ENCODE measurements around the gene KIAA0586. TPM values are rescaled to one million over a fixed set of nuclear protein-coding genes. Genes with fewer than 3 reads are reported as not detected.
A peak's percentile ranks its signal among the peaks of the same experiment; 100 is the strongest.

The KIAA0586 gene
- total and polyA plus RNA-seq, 2 of the 13 experiments (the other 11 are each of a cell fraction or from before 2014, with no cell fraction given), result 12.6 to 25.2 TPM

GRCh38 chr14:58465421-58465820 lies 37.9 kb downstream of the KIAA0586 start (continued):
- TF ChIP-seq ZBTB40 (IDR thresholded peaks at IDR 0.05) (peak; percentile 17; the same call in 1 of the 2 replicates), ZBTB40 (CRISPR knock-in tag; IDR thresholded peaks at IDR 0.05) (no peak), ZNF383 (CRISPR knock-in tag; IDR thresholded peaks at IDR 0.05; ENCODE audit: borderline replicate concordance) (no peak), ZNF326 (CRISPR knock-in tag; IDR thresholded peaks at IDR 0.05; ENCODE audit: borderline replicate concordance) (no peak), NR2C2 (CRISPR knock-in tag; IDR thresholded peaks at IDR 0.05; ENCODE audit: borderline replicate concordance) (no peak), ZNF451 (CRISPR knock-in tag; IDR thresholded peaks at IDR 0.05) (no peak)

Measured in HepG2 (cell line).